H9 (cell line): ENCODE data around the gene OLIG2. TPM values are rescaled to one million over a fixed set of nuclear protein-coding genes. Genes with fewer than 3 reads are reported as not detected.

ENCODE experiments used
- DNase-seq: peaks from one replicate; pipeline ENCODE4 v3.0.0-alpha.2; 2017
- H2AFZ ChIP-seq: one replicate; pipeline ENCODE4 v1.6.1; 2013; ENCODE audit warnings: mild to moderate bottlenecking, low read length, control low read depth, moderate library complexity
- H2AK5ac ChIP-seq: 2 replicates; pipeline ENCODE4 v1.6.1; 2013; ENCODE audit warnings: low read length, control low read depth, mixed read lengths; ENCODE audit not compliant: insufficient read length
- H2BK120ac ChIP-seq: one replicate; pipeline ENCODE4 v1.6.1; 2013; ENCODE audit warnings: low read depth, mild to moderate bottlenecking, low read length, control low read depth, inconsistent platforms; ENCODE audit not compliant: poor library complexity, severe bottlenecking
- H2BK12ac ChIP-seq: 2 replicates; pipeline ENCODE4 v1.6.1; 2013; ENCODE audit warnings: low read length, control low read depth, mixed read lengths, low read depth; ENCODE audit not compliant: insufficient read length
- H2BK15ac ChIP-seq: 2 replicates; pipeline ENCODE4 v1.6.1; 2013; ENCODE audit warnings: low read depth, low read length, control low read depth
- H2BK20ac ChIP-seq: one replicate; pipeline ENCODE4 v1.6.1; 2013; ENCODE audit warnings: low read depth, mild to moderate bottlenecking, low read length, control low read depth, inconsistent platforms; ENCODE audit not compliant: poor library complexity, severe bottlenecking
- H2BK5ac ChIP-seq: 2 replicates; pipeline ENCODE4 v1.6.1; 2013; ENCODE audit warnings: low read length, control low read depth, mixed read lengths; ENCODE audit not compliant: insufficient read length
- H3K14ac ChIP-seq: 2 replicates; pipeline ENCODE4 v1.6.1; 2013; ENCODE audit warnings: low read length, control low read depth; ENCODE audit not compliant: insufficient read depth
- H3K18ac ChIP-seq: 2 replicates; pipeline ENCODE4 v1.6.1; 2013; ENCODE audit warnings: low read depth, mild to moderate bottlenecking, mixed read lengths, low read length, control low read depth; ENCODE audit not compliant: insufficient read length
- H3K23ac ChIP-seq: 2 replicates; pipeline ENCODE4 v1.6.1; 2013; ENCODE audit warnings: low read length, control low read depth, mixed read lengths, low read depth; ENCODE audit not compliant: insufficient read length
- H3K23me2 ChIP-seq: 2 replicates; pipeline ENCODE4 v1.6.1; 2013; ENCODE audit warnings: low read depth, mild to moderate bottlenecking, mixed read lengths, low read length, control low read depth; ENCODE audit not compliant: insufficient read length, poor library complexity, severe bottlenecking
- H3K27ac ChIP-seq: 2 replicates; pipeline ENCODE4 v1.5.1; 2013; ENCODE audit warnings: low read length, control low read depth, mixed read lengths, low read depth; ENCODE audit not compliant: insufficient read length
- H3K27me3 ChIP-seq: 2 replicates; pipeline ENCODE4 v1.6.1; 2013; ENCODE audit warnings: low read length, control low read depth, inconsistent platforms; ENCODE audit not compliant: insufficient read depth
- H3K4ac ChIP-seq: 2 replicates; pipeline ENCODE4 v1.6.1; 2013; ENCODE audit warnings: low read depth, mild to moderate bottlenecking, control low read depth, inconsistent platforms, low read length, moderate library complexity
- H3K4me1 ChIP-seq: 2 replicates; pipeline ENCODE4 v1.6.1; 2013; ENCODE audit warnings: low read length, control low read depth, inconsistent platforms; ENCODE audit not compliant: insufficient read depth
- H3K4me2 ChIP-seq: 2 replicates; pipeline ENCODE4 v1.6.1; 2013; ENCODE audit warnings: low read length, control low read depth, mixed read lengths; ENCODE audit not compliant: insufficient read length, insufficient read depth
- H3K56ac ChIP-seq: 2 replicates; pipeline ENCODE4 v1.6.1; 2013; ENCODE audit warnings: low read depth, mild to moderate bottlenecking, mixed read lengths, low read length, control low read depth; ENCODE audit not compliant: insufficient read length
- H3K79me1 ChIP-seq: 2 replicates; pipeline ENCODE4 v1.6.1; 2013; ENCODE audit warnings: low read depth, mild to moderate bottlenecking, moderate library complexity, low read length, control low read depth, inconsistent platforms; ENCODE audit not compliant: insufficient read depth, poor library complexity, severe bottlenecking
- H3K79me2 ChIP-seq: 2 replicates; pipeline ENCODE4 v1.6.1; 2013; ENCODE audit warnings: low read length, control low read depth, inconsistent platforms; ENCODE audit not compliant: insufficient read depth
- H3K9ac ChIP-seq: 2 replicates; pipeline ENCODE4 v1.6.1; 2013; ENCODE audit warnings: low read length, control low read depth, mixed read lengths; ENCODE audit not compliant: insufficient read length; ENCODE audit errors: extremely low read depth
- H3K9me3 ChIP-seq: one replicate; pipeline ENCODE4 v1.6.1; 2013; ENCODE audit warnings: low read depth, low read length, inconsistent platforms; ENCODE audit not compliant: control insufficient read depth
- H3T11ph ChIP-seq: one replicate; pipeline ENCODE4 v1.6.1; 2013; ENCODE audit warnings: mild to moderate bottlenecking, low read length, control low read depth, inconsistent platforms
- H4K20me1 ChIP-seq: one replicate; pipeline ENCODE4 v1.6.1; 2013; ENCODE audit not compliant: control insufficient read depth, insufficient read length, insufficient read depth
- H4K5ac ChIP-seq: 2 replicates; pipeline ENCODE4 v1.6.1; 2013; ENCODE audit warnings: low read depth, mild to moderate bottlenecking, mixed read lengths, low read length, control low read depth; ENCODE audit not compliant: insufficient read length
- H4K8ac ChIP-seq: replicated peaks from 2 replicates; pipeline ENCODE4 v1.6.1; 2013; ENCODE audit warnings: low read length, control low read depth, mixed read lengths, low read depth; ENCODE audit not compliant: insufficient read length
- H4K91ac ChIP-seq: 2 replicates; pipeline ENCODE4 v1.6.1; 2013; ENCODE audit warnings: low read depth, mild to moderate bottlenecking, moderate library complexity, mixed read lengths, low read length, control low read depth; ENCODE audit not compliant: insufficient read length
- H3K27ac Mint-ChIP-seq, 3 experiments: 2 replicates in 2 of 3; 3 replicates in 1 of 3; pipeline ENCODE4 v1.8.0; 2020 to 2021; ENCODE audit warnings: mixed read lengths in 3 of 3, mild to moderate bottlenecking in 1 of 3, moderate library complexity in 1 of 3
- H3K27me3 Mint-ChIP-seq: 2 replicates; pipeline ENCODE4 v1.8.0; 2021; ENCODE audit warnings: low read depth, mild to moderate bottlenecking, moderate library complexity, mixed read lengths
- H3K36me3 Mint-ChIP-seq, 3 experiments: 2 replicates in 2 of 3; 3 replicates in 1 of 3; pipeline ENCODE4 v1.8.0; 2020 to 2021; ENCODE audit warnings: low read depth in 3 of 3, mixed read lengths in 3 of 3; ENCODE audit not compliant: insufficient read depth in 1 of 3
- H3K4me1 Mint-ChIP-seq, 2 experiments: 2 replicates each; pipeline ENCODE4 v1.8.0; 2020; ENCODE audit warnings: mixed read lengths in 2 of 2
- H3K4me3 Mint-ChIP-seq, 2 experiments: 2 replicates in 1 of 2; 3 replicates in 1 of 2; pipeline ENCODE4 v1.8.0; 2020 to 2021; ENCODE audit warnings: mild to moderate bottlenecking in 2 of 2, mixed read lengths in 2 of 2, moderate library complexity in 1 of 2
- H3K9me3 Mint-ChIP-seq, 2 experiments: 2 replicates in 1 of 2; 3 replicates in 1 of 2; pipeline ENCODE4 v1.8.0; 2020; ENCODE audit warnings: mild to moderate bottlenecking in 2 of 2, mixed read lengths in 2 of 2, moderate library complexity in 1 of 2
- CTCF ChIP-seq: fragments of 200-600 bp; sonication (generic); conservative IDR thresholded peaks from 3 replicates; pipeline ENCODE4 v1.8.0; 2021; ENCODE audit warnings: antibody characterized with exemption, mild to moderate bottlenecking
- WGBS: extraction: QIAGEN DNeasy Blood & Tissue Kit; methylation state at CpG from one replicate; pipeline ENCODE4 v1.1.7; 2013; ENCODE audit warnings: missing lambda C conversion rate, low lambda C conversion rate, mixed read lengths; ENCODE audit not compliant: insufficient read length; ENCODE audit errors: extremely low coverage; 5-methylcytosine and 5-hydroxymethylcytosine counted together
- total RNA-seq: library from RNA; stranded (reverse); gene quantifications from 2 replicates; pipeline ENCODE4 v1.2.1, GENCODE V29; 2021

The OLIG2 gene
- total RNA-seq, 1 experiment from 2014 or later, result 1.4 TPM

GRCh38 chr21:33022828-33023573 lies 2.7 kb upstream of the OLIG2 start:
- peak overlapping the region; percentile 46 to 71 for H3K4me3 Mint-ChIP-seq
- Histone ChIP-seq H3K27me3 (peaks cover 89% of the 10 kb centered on the region), H4K5ac (no peak overlapping the region), H3K18ac (no peak overlapping the region), H2AFZ (no peak overlapping the region), H2BK5ac (no peak overlapping the region), H4K8ac (no peak overlapping the region), H3K9ac (no peak overlapping the region), H3K14ac (no peak overlapping the region; the same call in 1 of the 2 replicates), H2AK5ac (no peak overlapping the region), H3K9me3 (no peaks in the 10 kb centered on the region), H2BK20ac (no peak overlapping the region), H3K23me2 (peaks cover 20% of the 10 kb centered on the region), H2BK120ac (no peak overlapping the region), H3T11ph (no peak overlapping the region), H3K4ac (no peak overlapping the region), H2BK15ac (no peak overlapping the region), H2BK12ac (no peak overlapping the region), H3K79me1 (no peaks in the 10 kb centered on the region), H3K4me2 (peak overlapping the region; percentile 45), H4K20me1 (no peaks in the 10 kb centered on the region), H3K23ac (no peak overlapping the region), H3K79me2 (no peaks in the 10 kb centered on the region), H3K4me1 (no peaks in the 10 kb centered on the region), H3K56ac (no peak overlapping the region), H4K91ac (no peak overlapping the region), H3K27ac (no peak overlapping the region)
- H3K9me3 Mint-ChIP-seq, result peaks cover 2 to 5% of the 10 kb centered on the region in 2 experiments; a peak in 3 of 5 replicates
- no peak overlapping the region for H3K27ac Mint-ChIP-seq
- TF ChIP-seq CTCF, result no peak
- H3K36me3 Mint-ChIP-seq, result no peaks in the 10 kb centered on the region; a peak in 2 of 7 replicates
- H3K27me3 Mint-ChIP-seq, result peaks cover 97% of the 10 kb centered on the region
- peak; percentile 50 for DNase-seq
- peaks cover 29 to 58% of the 10 kb centered on the region in 2 experiments for H3K4me1 Mint-ChIP-seq
- no CpG with 5 or more reads among the region's 52 CpGs for WGBS
